GM18907 (cell line): ENCODE results near the gene CERS6.

ENCODE experiments used
- ATAC-seq: cut with Tn5 transposase; IDR thresholded peaks from one replicate; pipeline ENCODE4 v1.9.1; 2021; ENCODE audit warnings: mild to moderate bottlenecking, moderate library complexity; ENCODE audit not compliant: unreplicated experiment

The CERS6 gene

GRCh38 chr2:168692132-168692744, 236.2 kb downstream of the CERS6 start:
- no peak for ATAC-seq

GRCh38 chr2:168694173-168694572, 238.1 kb downstream of the CERS6 start:
- no peak for ATAC-seq

- ATAC-seq, result no peak
Observed at GRCh38 chr2:168694866-168695265, 238.8 kb downstream of the CERS6 start.

GRCh38 chr2:168697668-168698121, 241.6 kb downstream of the CERS6 start:
- ATAC-seq, result no peak

GRCh38 chr2:168698969-168699368, 242.9 kb downstream of the CERS6 start:
- ATAC-seq, result no peak

- no peak for ATAC-seq
Observed at GRCh38 chr2:168699844-168700417, 243.9 kb downstream of the CERS6 start.

- no peak for ATAC-seq
Observed at GRCh38 chr2:168700615-168701245, 244.7 kb downstream of the CERS6 start.

GRCh38 chr2:168702579-168702978, 246.5 kb downstream of the CERS6 start:
- ATAC-seq, result no peak

- no peak for ATAC-seq
Observed at GRCh38 chr2:168703926-168704325, 247.9 kb downstream of the CERS6 start.

GRCh38 chr2:168705534-168706470, 249.7 kb downstream of the CERS6 start:
- ATAC-seq, result no peak

- no peak for ATAC-seq
Observed at GRCh38 chr2:168706806-168707205, 250.7 kb downstream of the CERS6 start.

GRCh38 chr2:168708080-168708479, 252.0 kb downstream of the CERS6 start:
- no peak for ATAC-seq

- ATAC-seq, result no peak
Observed at GRCh38 chr2:168710754-168711467, 254.8 kb downstream of the CERS6 start.

GRCh38 chr2:168712053-168712452, 256.0 kb downstream of the CERS6 start:
- peak; percentile 98 for ATAC-seq

- ATAC-seq, result no peak
Observed at GRCh38 chr2:168713325-168713724, 257.3 kb downstream of the CERS6 start.

- no peak for ATAC-seq
Observed at GRCh38 chr2:168715849-168716248, 259.8 kb downstream of the CERS6 start.

GRCh38 chr2:168716839-168717238, 260.8 kb downstream of the CERS6 start:
- ATAC-seq, result no peak

- ATAC-seq, result no peak
Observed at GRCh38 chr2:168717790-168718502, 261.9 kb downstream of the CERS6 start.

- ATAC-seq, result no peak
Observed at GRCh38 chr2:168718622-168719021, 262.6 kb downstream of the CERS6 start.

- ATAC-seq, result no peak
Observed at GRCh38 chr2:168719446-168719845, 263.4 kb downstream of the CERS6 start.
